Activated CD4-positive, alpha-beta T cell treated with anti-CD3 and anti-CD28 coated beads, Interleukin-2, amount 10 ng/mL, durations not matched to agents 7 days and 5 days (primary cell): Measurements from ENCODE around the gene OPRM1. TPM values are rescaled to one million over a fixed set of nuclear protein-coding genes. Genes with fewer than 3 reads are reported as not detected.

Experiments used
- CTCF ChIA-PET: fragments of 350-600 bp; sonication (Branson Sonifier 250); formaldehyde crosslinking; loops from one replicate; lab custom pipeline; 2021; ENCODE audit warnings: antibody characterized with exemption; lab: Charles Lee
- POLR2A ChIA-PET: fragments of 350-600 bp; sonication (Branson Sonifier 250); formaldehyde crosslinking; loops from one replicate; lab custom pipeline; 2021; ENCODE audit warnings: antibody characterized with exemption; lab: Charles Lee
- DNase-seq: peaks from one replicate; pipeline ENCODE4 v3.0.0-alpha.2; 2020
- H3K27ac Mint-ChIP-seq: one replicate; pipeline ENCODE4 v1.8.0; 2021; ENCODE audit warnings: mild to moderate bottlenecking, moderate library complexity, mixed read lengths
- H3K27me3 Mint-ChIP-seq: one replicate; pipeline ENCODE4 v1.8.0; 2021; ENCODE audit warnings: mixed read lengths
- H3K36me3 Mint-ChIP-seq: one replicate; pipeline ENCODE4 v1.8.0; 2021; ENCODE audit warnings: low read depth, mixed read lengths
- H3K4me1 Mint-ChIP-seq: one replicate; pipeline ENCODE4 v1.8.0; 2021; ENCODE audit warnings: mixed read lengths
- H3K4me3 Mint-ChIP-seq: one replicate; pipeline ENCODE4 v1.8.0; 2021; ENCODE audit warnings: mild to moderate bottlenecking, moderate library complexity, mixed read lengths
- H3K9me3 Mint-ChIP-seq: one replicate; pipeline ENCODE4 v1.8.0; 2021; ENCODE audit warnings: mixed read lengths
- total RNA-seq, 2 experiments: library from RNA; stranded (reverse); gene quantifications; one replicate each; pipeline ENCODE4 v1.2.3, GENCODE V29; 2021

Gene OPRM1
- total RNA-seq, 2 experiments from 2014 or later = not detected

DNA sequence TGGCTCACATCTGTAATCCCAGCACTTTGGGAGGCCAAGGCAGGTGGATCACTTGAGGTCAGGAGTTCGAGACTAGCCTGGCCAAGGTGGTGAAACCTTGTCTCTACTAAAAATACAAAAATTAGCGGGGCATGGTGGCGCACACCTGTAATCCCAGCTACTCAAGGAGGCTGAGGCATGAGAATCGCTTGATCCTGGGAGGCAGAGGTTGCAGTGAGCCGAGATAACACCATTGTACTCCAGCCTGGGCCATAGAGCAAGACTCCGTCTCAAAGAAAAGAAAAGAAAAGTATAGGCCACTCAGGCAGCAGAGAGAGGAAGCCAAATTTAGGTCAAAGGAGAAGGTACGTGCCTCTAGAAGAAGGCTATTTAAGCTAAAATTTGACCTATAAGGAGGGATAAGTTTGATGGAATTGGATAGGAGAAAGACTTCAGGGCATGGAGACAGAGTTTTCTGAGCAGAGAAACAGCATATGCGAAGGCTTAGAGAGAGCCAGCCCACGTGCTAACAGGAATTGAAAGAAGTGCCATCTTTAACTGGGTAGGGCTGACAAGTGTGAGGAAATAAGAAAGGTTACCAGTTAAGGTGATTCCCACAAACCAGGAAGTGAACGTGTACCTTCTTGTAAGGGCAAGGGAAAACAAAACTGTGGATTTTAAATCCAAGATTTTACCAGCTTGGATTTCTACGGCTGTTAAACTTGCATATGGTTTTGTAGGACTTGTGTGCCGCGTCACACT lies 203.7 kb downstream of the OPRM1 start:
- Mint-ChIP-seq H3K4me1 (peaks cover 79% of the 10 kb centered on the region), H3K27me3 (no peaks in the 10 kb centered on the region), H3K9me3 (peaks cover 10% of the 10 kb centered on the region), H3K36me3 (peaks cover 58% of the 10 kb centered on the region), H3K27ac (peak overlapping the region; percentile 39), H3K4me3 (no peak overlapping the region)
- ChIA-PET POLR2A (no interaction called here), CTCF (interaction anchor here (2.3 kb wide), 1 partner anchor 23 kb away, joined by 8 read pairs; no protein-coding TSS in a partner anchor)
- DNase-seq = no peak

GRCh38 chr6:154243793-154244750 lies 205.0 kb downstream of the OPRM1 start:
- peak overlapping the region; percentile 77 for H3K27ac Mint-ChIP-seq
- peaks cover 85% of the 10 kb centered on the region for H3K4me1 Mint-ChIP-seq
- ChIA-PET CTCF (no interaction called here), POLR2A (no interaction called here)
- peaks cover 10% of the 10 kb centered on the region for H3K9me3 Mint-ChIP-seq
- H3K4me3 Mint-ChIP-seq = peak overlapping the region; percentile 89
- no peaks in the 10 kb centered on the region for H3K27me3 Mint-ChIP-seq
- DNase-seq = no peak
- H3K36me3 Mint-ChIP-seq = peaks cover 57% of the 10 kb centered on the region

- peak overlapping the region; percentile 92 for H3K27ac Mint-ChIP-seq
- no peak for DNase-seq
- no peaks in the 10 kb centered on the region for H3K27me3 Mint-ChIP-seq
- H3K36me3 Mint-ChIP-seq = peaks cover 54% of the 10 kb centered on the region
- H3K4me3 Mint-ChIP-seq = peak overlapping the region; percentile 89
- H3K4me1 Mint-ChIP-seq = peaks cover 87% of the 10 kb centered on the region
- ChIA-PET POLR2A (interaction anchor here (0.7 kb wide), 1 partner anchor 16 kb away, joined by 3 read pairs; no protein-coding TSS in a partner anchor), CTCF (interaction anchor here (0.8 kb wide), 1 partner anchor 26 kb away, joined by 4 read pairs; no protein-coding TSS in a partner anchor)
- H3K9me3 Mint-ChIP-seq = peaks cover 10% of the 10 kb centered on the region
Measured at GRCh38 chr6:154245506-154245905, 206.5 kb downstream of the OPRM1 start.

DNA sequence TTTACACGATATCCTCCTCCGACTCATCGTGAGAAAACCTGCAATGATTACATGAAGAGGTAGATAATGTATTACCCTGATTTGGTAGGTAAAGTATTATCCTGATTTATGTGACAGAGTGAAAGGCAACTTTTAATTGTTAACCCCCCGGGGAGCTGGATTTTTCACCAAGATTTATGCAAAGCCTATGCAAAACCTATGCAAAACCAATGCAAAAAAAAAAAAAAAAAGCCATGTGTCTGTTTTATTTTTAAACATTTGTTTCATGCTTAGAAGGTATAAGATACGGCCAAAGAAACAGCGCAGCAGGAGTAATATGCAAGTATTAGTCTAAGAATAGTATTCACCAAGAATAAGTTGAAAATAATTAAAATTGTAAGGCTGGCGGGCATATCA lies 207.7 kb downstream of the OPRM1 start:
- Mint-ChIP-seq H3K36me3 (peaks cover 48% of the 10 kb centered on the region), H3K9me3 (peaks cover 7% of the 10 kb centered on the region), H3K4me3 (peak overlapping the region; percentile 89), H3K27me3 (no peaks in the 10 kb centered on the region), H3K4me1 (peaks cover 88% of the 10 kb centered on the region), H3K27ac (peak overlapping the region; percentile 92)
- POLR2A ChIA-PET = no interaction called here
- no peak for DNase-seq
- CTCF ChIA-PET = interaction anchor here (1.3 to 1.6 kb wide), 2 partner anchors 11 to 26 kb away, joined by 3 read pairs; no protein-coding TSS in a partner anchor

DNA sequence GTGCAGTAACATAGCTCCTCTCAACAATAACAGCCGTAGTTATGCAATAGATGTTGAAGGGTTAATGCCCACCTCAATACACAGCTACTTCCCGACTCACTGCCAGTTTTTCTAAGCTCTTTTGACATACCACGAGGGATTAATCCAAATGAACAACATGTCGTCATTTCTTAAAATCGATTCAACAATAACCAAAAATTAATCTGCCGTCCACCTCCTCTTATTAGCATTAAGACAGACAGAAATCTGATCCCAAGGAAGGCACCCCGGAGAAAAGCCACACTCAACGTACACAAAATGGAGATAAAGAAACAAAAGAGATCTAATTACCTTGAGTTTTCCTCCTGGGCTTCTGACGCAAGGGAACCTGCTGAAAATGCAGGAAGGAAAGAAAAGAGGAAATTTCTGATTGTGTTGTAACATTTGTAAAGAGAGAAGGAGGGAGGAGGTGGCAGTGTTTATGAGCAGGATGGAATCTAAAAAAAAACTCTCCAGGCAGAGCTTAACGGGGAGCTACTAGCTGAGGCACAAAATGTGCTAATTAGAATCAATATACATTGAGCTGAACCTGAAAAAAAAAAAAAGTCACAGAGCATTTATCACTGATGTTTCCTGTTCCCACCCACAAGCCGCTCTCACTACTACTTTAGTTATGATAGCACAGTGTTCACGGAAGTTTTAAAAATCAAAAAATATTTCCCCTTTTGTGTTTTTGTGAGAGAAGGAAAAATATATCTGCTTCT lies 208.2 kb downstream of the OPRM1 start:
- CTCF ChIA-PET = interaction anchor here (1.3 to 1.8 kb wide), 4 partner anchors 12 to 30 kb away, joined by 3 to 7 read pairs (median 4); no protein-coding TSS in a partner anchor
- no peaks in the 10 kb centered on the region for H3K27me3 Mint-ChIP-seq

GRCh38 chr6:154249499-154250298 lies 210.7 kb downstream of the OPRM1 start:
- H3K27ac Mint-ChIP-seq = peak overlapping the region; percentile 96
- H3K9me3 Mint-ChIP-seq = peaks cover 9% of the 10 kb centered on the region
- H3K36me3 Mint-ChIP-seq = peaks cover 30% of the 10 kb centered on the region
- H3K4me1 Mint-ChIP-seq = peaks cover 73% of the 10 kb centered on the region
- peak; percentile 61 for DNase-seq
- ChIA-PET POLR2A (interaction anchor here (0.6 kb wide), 1 partner anchor 64 kb away, joined by 13 read pairs; no protein-coding TSS in a partner anchor), CTCF (interaction anchor here (0.6 kb wide), 1 partner anchor 1331 kb away, joined by 3 read pairs; no protein-coding TSS in a partner anchor)
- H3K27me3 Mint-ChIP-seq = no peaks in the 10 kb centered on the region
- H3K4me3 Mint-ChIP-seq = peak overlapping the region; percentile 60

More for the DNA sequence above, 208.2 kb downstream of the OPRM1 start:
- Mint-ChIP-seq H3K27ac (peak overlapping the region; percentile 92), H3K4me3 (peak overlapping the region; percentile 89), H3K36me3 (peaks cover 48% of the 10 kb centered on the region), H3K4me1 (peaks cover 90% of the 10 kb centered on the region), H3K9me3 (peaks cover 7% of the 10 kb centered on the region)
- POLR2A ChIA-PET = interaction anchor here (0.7 kb wide), 1 partner anchor 80 kb away, joined by 3 read pairs; no protein-coding TSS in a partner anchor
- DNase-seq = peak; percentile 50

- Mint-ChIP-seq H3K4me3 (no peak overlapping the region), H3K4me1 (peaks cover 60% of the 10 kb centered on the region), H3K36me3 (peaks cover 26% of the 10 kb centered on the region), H3K27ac (peak overlapping the region; percentile 96), H3K27me3 (no peaks in the 10 kb centered on the region), H3K9me3 (peaks cover 19% of the 10 kb centered on the region)
- no peak for DNase-seq
- ChIA-PET CTCF (interaction anchor here (1.4 to 1.6 kb wide), 2 partner anchors 9 to 14 kb away, joined by 3 to 4 read pairs; no protein-coding TSS in a partner anchor), POLR2A (no interaction called here)
Measured at GRCh38 chr6:154251116-154251515, 212.1 kb downstream of the OPRM1 start.

GRCh38 chr6:154252678-154253077 lies 213.6 kb downstream of the OPRM1 start:
- Mint-ChIP-seq H3K4me3 (no peak overlapping the region), H3K36me3 (peaks cover 24% of the 10 kb centered on the region), H3K27me3 (no peaks in the 10 kb centered on the region), H3K27ac (peak overlapping the region; percentile 76), H3K9me3 (peaks cover 22% of the 10 kb centered on the region), H3K4me1 (peaks cover 57% of the 10 kb centered on the region)
- ChIA-PET CTCF (no interaction called here), POLR2A (no interaction called here)
- no peak for DNase-seq

GRCh38 chr6:154257067-154257466 lies 218.0 kb downstream of the OPRM1 start:
- CTCF ChIA-PET = interaction anchor here (1.3 kb wide), 1 partner anchor 9 kb away, joined by 4 read pairs; no protein-coding TSS in a partner anchor
- Mint-ChIP-seq H3K27ac (no peak overlapping the region), H3K27me3 (no peaks in the 10 kb centered on the region), H3K4me1 (peaks cover 25% of the 10 kb centered on the region), H3K36me3 (peaks cover 19% of the 10 kb centered on the region), H3K4me3 (no peak overlapping the region), H3K9me3 (peaks cover 24% of the 10 kb centered on the region)
- DNase-seq = no peak
- POLR2A ChIA-PET = no interaction called here

DNA sequence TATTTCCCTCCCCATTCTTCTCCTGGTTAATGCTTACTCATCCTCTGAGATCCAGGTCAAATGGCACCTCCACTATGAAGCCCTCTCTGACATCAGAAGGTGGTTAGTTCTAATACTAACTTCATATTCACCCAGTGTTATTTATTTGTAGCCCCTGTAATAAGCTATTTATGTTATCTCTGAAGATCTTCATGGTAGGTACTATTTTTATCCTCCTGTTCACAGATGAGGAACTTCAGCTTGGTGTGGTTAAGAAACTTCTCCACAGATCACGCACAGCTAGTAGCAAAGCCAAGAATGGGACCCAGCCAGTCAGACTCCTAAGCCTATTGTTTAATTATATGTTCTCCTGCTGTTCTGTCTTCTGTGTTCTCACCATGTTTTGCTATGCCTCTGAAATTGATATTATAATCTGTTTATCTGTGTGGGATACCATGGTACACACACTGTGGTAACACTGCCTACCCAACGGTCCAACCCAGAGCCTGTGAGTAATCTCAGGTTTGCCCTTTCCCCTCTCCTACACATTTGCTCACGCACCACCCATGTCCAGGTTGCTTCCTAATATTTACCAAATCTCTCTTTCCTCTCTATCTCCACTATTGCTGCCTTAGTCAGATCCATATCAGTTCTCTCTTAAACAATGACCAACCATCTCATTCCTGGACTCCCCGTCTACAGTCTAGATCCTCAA lies 219.2 kb downstream of the OPRM1 start:
- DNase-seq = no peak
- Mint-ChIP-seq H3K36me3 (peaks cover 18% of the 10 kb centered on the region), H3K4me3 (no peak overlapping the region), H3K9me3 (peaks cover 19% of the 10 kb centered on the region), H3K27me3 (no peaks in the 10 kb centered on the region), H3K27ac (no peak overlapping the region), H3K4me1 (peaks cover 17% of the 10 kb centered on the region)
- CTCF ChIA-PET = interaction anchor here (1.0 to 1.9 kb wide), 2 partner anchors 21 to 104 kb away, joined by 4 to 5 read pairs; no protein-coding TSS in a partner anchor
- POLR2A ChIA-PET = no interaction called here
